ENCODE data around the gene SPACA6. TPM values are rescaled to one million over a fixed set of nuclear protein-coding genes. Genes with fewer than 3 reads are reported as not detected.

SPACA6 gene
- total and polyA plus RNA-seq, 8 donors = 1.2 to 151 (median 9.6) TPM

GRCh38 chr19:51689751-51690453 is 3.2 kb upstream of the SPACA6 start:
- peak in 1 of 2 donors; percentile 84 for DNase-seq
- intact Hi-C loops (cut with DNase I; ENCODE audit: low total_unique reads) = no loop called here
- TF ChIP-seq POLR2A (IDR thresholded peaks at IDR 0.05) = no peak
- no peak for TF ChIP-seq EP300 (IDR thresholded peaks at IDR 0.05)
- TF ChIP-seq POLR2AphosphoS5 (IDR thresholded peaks at IDR 0.05) = no peak
- Histone ChIP-seq H3K9me3 (no peaks in the 10 kb centered on the region), H3K4me1 (peaks cover 38 to 63% (median 44%) of the 10 kb centered on the region in 4 donors), H3K4me3 (peak overlapping the region; percentile 89 to 98 (median 93)), H3K27ac (peak overlapping the region; percentile 90 to 99 (median 98)), H3K36me3 (peaks cover 7 to 22% (median 20%) of the 10 kb centered on the region in 4 donors), H3K27me3 (peaks cover 0 to 26% (median 0%) of the 10 kb centered on the region in 3 donors)
- 1 to 2% (median 1%) methylated on average over 18 to 21 of the region's 21 CpGs for WGBS, 5 donors

GRCh38 chr19:51690454-51691073 is 2.6 kb upstream of the SPACA6 start:
- peak; percentile 58 to 96 for DNase-seq
- H3K4me1 ChIP-seq = peaks cover 38 to 63% (median 44%) of the 10 kb centered on the region in 4 donors
- H3K27ac ChIP-seq = peak overlapping the region; percentile 90 to 99 (median 98)
- H3K36me3 ChIP-seq = peaks cover 10 to 28% (median 27%) of the 10 kb centered on the region in 4 donors
- intact Hi-C loops (cut with DNase I; ENCODE audit: low total_unique reads) = no loop called here
- 0 to 3% (median 3%) methylated on average over 9 to 19 of the region's 21 CpGs for WGBS, 5 donors
- peak overlapping the region; percentile 89 to 98 (median 93) for H3K4me3 ChIP-seq
- TF ChIP-seq POLR2AphosphoS5 (IDR thresholded peaks at IDR 0.05) (peak in 1 of 3 donors; percentile 39), EP300 (IDR thresholded peaks at IDR 0.05) (no peak)
- H3K9me3 ChIP-seq = no peaks in the 10 kb centered on the region
- peaks cover 0 to 26% (median 0%) of the 10 kb centered on the region in 3 donors for H3K27me3 ChIP-seq

GRCh38 chr19:51691074-51691583 is 2.0 kb upstream of the SPACA6 start:
- Histone ChIP-seq H3K4me3 (peak overlapping the region; percentile 89 to 98 (median 93)), H3K36me3 (peaks cover 10 to 34% (median 31%) of the 10 kb centered on the region in 4 donors), H3K27ac (peak overlapping the region; percentile 90 to 99 (median 98)), H3K4me1 (peaks cover 38 to 63% (median 44%) of the 10 kb centered on the region in 4 donors), H3K9me3 (no peaks in the 10 kb centered on the region), H3K27me3 (peaks cover 0 to 26% (median 0%) of the 10 kb centered on the region in 3 donors)
- TF ChIP-seq POLR2AphosphoS5 (IDR thresholded peaks at IDR 0.05) = no peak
- TF ChIP-seq POLR2A (IDR thresholded peaks at IDR 0.05) = no peak
- TF ChIP-seq EP300 (IDR thresholded peaks at IDR 0.05) = no peak
- no peak for TF ChIP-seq CTCF (IDR thresholded peaks at IDR 0.05)
- intact Hi-C loops (cut with DNase I; ENCODE audit: low total_unique reads) = no loop called here
- 10 to 17% (median 12%) methylated on average over 6 to 9 of the region's 9 CpGs for WGBS, 5 donors
- DNase-seq = no peak

GRCh38 chr19:51691584-51692428 is 1.3 kb upstream of the SPACA6 start:
- Histone ChIP-seq H3K9me3 (no peaks in the 10 kb centered on the region), H3K4me1 (peaks cover 36 to 59% (median 44%) of the 10 kb centered on the region in 4 donors), H3K36me3 (peaks cover 10 to 41% (median 37%) of the 10 kb centered on the region in 4 donors), H3K27me3 (peaks cover 0 to 26% (median 0%) of the 10 kb centered on the region in 3 donors), H3K4me3 (peak overlapping the region; percentile 89 to 98 (median 93)), H3K27ac (peak overlapping the region; percentile 18 to 99 (median 98))
- intact Hi-C loops (cut with DNase I; ENCODE audit: low total_unique reads) = no loop called here
- whole genome bisulfite sequencing, 5 donors = 23 to 35% (median 25%) methylated on average over 11 to 12 of the region's 12 CpGs
- TF ChIP-seq POLR2A (IDR thresholded peaks at IDR 0.05) (no peak), CTCF (IDR thresholded peaks at IDR 0.05) (no peak), EP300 (IDR thresholded peaks at IDR 0.05) (no peak), POLR2AphosphoS5 (IDR thresholded peaks at IDR 0.05) (no peak)
- no peak for DNase-seq

All from stomach (tissue), 9 donors.